ENCODE measurements around the gene CHST15. TPM values are rescaled to one million over a fixed set of nuclear protein-coding genes. Genes with fewer than 3 reads are reported as not detected.
A peak's percentile ranks its signal among the peaks of the same experiment; 100 is the strongest.

Gene CHST15
- total RNA-seq, 4 donors from 2014 or later, result 43.2 to 104 (median 81.5) TPM

DNA sequence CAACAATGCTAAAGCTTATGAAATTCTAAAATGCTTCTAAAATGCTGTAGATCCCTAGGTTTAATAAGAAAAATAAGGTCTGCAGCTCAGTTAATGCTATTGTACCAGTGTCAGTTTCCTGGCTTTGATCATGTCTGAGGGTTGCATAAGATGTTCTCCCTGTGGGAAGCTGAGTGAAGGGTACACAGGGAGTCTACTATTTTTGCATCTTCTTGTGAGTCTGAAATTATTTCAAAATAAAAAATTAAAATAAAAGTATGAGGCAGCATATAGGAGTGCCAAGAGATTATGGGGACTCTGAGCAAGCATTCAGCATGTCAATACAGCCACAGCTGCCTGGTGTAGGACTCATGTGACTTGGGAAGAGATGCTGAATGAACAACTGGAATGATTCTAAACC is 14.7 kb downstream of the CHST15 start:
- no peak overlapping the region for H3K27ac ChIP-seq
- H3K36me3 ChIP-seq, result no peaks in the 10 kb centered on the region
- H3K4me1 ChIP-seq, result peaks cover 16 to 27% of the 10 kb centered on the region in 2 donors
- intact Hi-C loops (cut with DNase I), result no loop called here
- no peaks in the 10 kb centered on the region for H3K27me3 ChIP-seq
- no peaks in the 10 kb centered on the region for H3K9me3 ChIP-seq
- H3K4me3 ChIP-seq (replicated peaks in 1 of 3), result no peak overlapping the region
- no peak for DNase-seq
- no peak for TF ChIP-seq POLR2A (IDR thresholded peaks at IDR 0.05)
- TF ChIP-seq, protein P1, sequence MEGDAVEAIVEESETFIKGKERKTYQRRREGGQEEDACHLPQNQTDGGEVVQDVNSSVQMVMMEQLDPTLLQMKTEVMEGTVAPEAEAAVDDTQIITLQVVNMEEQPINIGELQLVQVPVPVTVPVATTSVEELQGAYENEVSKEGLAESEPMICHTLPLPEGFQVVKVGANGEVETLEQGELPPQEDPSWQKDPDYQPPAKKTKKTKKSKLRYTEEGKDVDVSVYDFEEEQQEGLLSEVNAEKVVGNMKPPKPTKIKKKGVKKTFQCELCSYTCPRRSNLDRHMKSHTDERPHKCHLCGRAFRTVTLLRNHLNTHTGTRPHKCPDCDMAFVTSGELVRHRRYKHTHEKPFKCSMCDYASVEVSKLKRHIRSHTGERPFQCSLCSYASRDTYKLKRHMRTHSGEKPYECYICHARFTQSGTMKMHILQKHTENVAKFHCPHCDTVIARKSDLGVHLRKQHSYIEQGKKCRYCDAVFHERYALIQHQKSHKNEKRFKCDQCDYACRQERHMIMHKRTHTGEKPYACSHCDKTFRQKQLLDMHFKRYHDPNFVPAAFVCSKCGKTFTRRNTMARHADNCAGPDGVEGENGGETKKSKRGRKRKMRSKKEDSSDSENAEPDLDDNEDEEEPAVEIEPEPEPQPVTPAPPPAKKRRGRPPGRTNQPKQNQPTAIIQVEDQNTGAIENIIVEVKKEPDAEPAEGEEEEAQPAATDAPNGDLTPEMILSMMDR (IDR thresholded peaks at IDR 0.05), result no peak

DNA sequence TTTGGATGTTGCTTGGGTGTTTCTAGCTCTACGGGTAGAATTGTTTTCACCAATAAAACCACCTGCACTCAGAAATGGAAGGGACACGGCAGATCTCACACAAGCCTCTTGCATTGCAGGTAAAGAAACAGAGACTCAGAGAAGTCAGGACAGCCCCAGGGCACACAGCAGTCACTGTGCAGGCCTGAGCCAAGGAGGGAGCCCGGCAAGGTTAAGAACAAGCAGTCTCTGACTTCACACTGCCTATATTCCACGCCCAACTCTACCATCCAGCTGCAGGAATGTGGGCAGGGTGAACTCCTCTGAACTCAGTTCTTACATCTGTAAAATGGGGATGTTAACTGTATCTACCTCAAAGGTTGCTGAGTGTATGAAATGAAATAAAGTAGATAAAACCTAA is 15.4 kb downstream of the CHST15 start:
- DNase-seq, result no peak
- Histone ChIP-seq H3K36me3 (no peaks in the 10 kb centered on the region), H3K27me3 (no peaks in the 10 kb centered on the region), H3K4me3 (replicated peaks in 1 of 3) (no peak overlapping the region), H3K4me1 (peaks cover 16 to 27% of the 10 kb centered on the region in 2 donors), H3K9me3 (no peaks in the 10 kb centered on the region), H3K27ac (no peak overlapping the region)
- TF ChIP-seq, protein P1 (IDR thresholded peaks at IDR 0.05), result no peak
- TF ChIP-seq POLR2A (IDR thresholded peaks at IDR 0.05), result no peak
- WGBS, 2 donors, result 88 to 92% methylated on average over 4 of the region's 4 CpGs
- intact Hi-C loops (cut with DNase I), result no loop called here

DNA sequence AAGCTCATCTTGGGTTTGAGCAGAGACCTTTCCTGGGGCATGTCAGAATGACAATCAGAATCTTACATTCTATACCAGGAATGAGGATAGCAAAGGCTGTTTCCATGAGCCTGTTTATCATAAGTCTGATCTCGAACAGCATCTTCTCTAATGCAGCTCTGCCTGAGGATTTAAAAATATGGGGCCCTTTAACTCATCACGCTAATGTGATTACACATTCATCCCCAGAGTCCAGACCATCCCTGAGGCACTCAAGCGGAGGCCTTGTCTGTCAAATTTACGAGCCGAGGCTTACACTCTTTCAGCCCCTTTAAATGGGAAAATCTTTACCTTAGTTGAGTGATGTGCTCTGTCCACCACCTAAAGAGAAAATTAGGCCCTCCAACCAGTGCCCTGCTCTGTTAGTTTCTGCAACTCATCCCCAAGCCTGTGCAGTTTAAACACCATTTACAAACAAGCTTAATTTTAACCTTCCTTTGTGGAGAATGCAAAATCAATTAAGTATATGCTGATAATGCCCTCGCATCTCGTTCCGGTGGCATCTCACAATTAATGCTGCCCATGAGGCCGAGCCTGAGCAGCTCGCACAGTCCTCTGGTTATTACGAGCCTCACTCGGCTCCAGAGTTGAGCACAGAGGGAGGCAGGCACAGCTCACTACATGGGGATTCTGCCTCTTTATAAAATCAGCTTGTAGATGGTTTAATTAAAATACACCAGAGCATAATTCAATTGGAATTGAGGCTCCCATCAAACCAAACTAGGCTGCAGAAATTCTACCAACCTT is 16.0 kb downstream of the CHST15 start:
- Histone ChIP-seq H3K36me3 (no peaks in the 10 kb centered on the region), H3K27ac (no peak overlapping the region), H3K27me3 (no peaks in the 10 kb centered on the region), H3K4me1 (peaks cover 16 to 27% of the 10 kb centered on the region in 2 donors), H3K4me3 (replicated peaks in 1 of 3) (no peak overlapping the region), H3K9me3 (no peaks in the 10 kb centered on the region)
- TF ChIP-seq, protein P1 (IDR thresholded peaks at IDR 0.05), result no peak
- TF ChIP-seq POLR2A (IDR thresholded peaks at IDR 0.05), result no peak
- intact Hi-C loops (cut with DNase I), result no loop called here
- WGBS, 2 donors, result 94% methylated on average over 12 of the region's 12 CpGs
- DNase-seq, result no peak

DNA sequence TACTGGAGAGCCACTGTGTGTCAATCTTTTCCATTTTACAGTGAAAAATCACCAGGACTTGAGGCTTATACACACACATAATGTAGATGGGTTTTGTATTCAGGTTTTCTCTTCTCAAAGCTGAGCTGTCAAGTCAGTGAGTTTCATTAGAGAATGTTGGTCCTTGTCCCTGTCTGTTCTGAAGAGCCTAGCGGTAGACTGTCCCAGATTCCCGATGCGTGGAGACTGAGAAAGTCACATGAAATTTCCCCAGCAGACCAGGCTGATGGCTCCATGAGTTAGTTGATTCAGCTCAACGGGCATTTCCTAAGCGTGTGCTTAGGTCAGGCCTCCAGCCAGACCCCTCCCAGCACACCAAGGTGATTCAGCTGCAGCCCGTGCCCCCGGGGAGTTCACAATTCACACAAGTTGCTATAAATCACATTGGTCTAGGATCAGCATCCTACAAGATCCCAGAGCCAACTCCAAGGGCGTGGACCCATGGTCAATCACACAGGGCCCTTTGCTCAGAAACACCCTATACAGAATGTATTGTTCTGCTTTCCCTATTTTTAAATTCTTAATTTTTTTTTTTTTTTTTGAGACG is 17.2 kb downstream of the CHST15 start:
- Histone ChIP-seq H3K4me1 (peaks cover 16 to 22% of the 10 kb centered on the region in 2 donors), H3K27me3 (no peaks in the 10 kb centered on the region), H3K4me3 (replicated peaks in 1 of 3) (no peak overlapping the region), H3K27ac (peak overlapping the region in 1 of 3 donors; percentile 21), H3K9me3 (no peaks in the 10 kb centered on the region), H3K36me3 (no peaks in the 10 kb centered on the region)
- intact Hi-C loops (cut with DNase I), result no loop called here
- no peak for TF ChIP-seq POLR2A (IDR thresholded peaks at IDR 0.05)
- TF ChIP-seq, protein P1 (IDR thresholded peaks at IDR 0.05), result no peak
- 68 to 85% methylated on average over 9 of the region's 9 CpGs for WGBS, 2 donors
- DNase-seq, result no peak
